Activated CD8-positive, alpha-beta memory T cell treated with anti-CD3 and anti-CD28 coated beads for 48 hours (primary cell): Measurements from ENCODE around the gene CMTR1.

Experiments used
- DNase-seq, 3 experiments: peaks; one replicate each; pipeline ENCODE4 v3.0.0-alpha.2; 2020; ENCODE audit warnings: low read depth in 2 of 3, low spot score in 2 of 3

CMTR1 gene

DNA sequence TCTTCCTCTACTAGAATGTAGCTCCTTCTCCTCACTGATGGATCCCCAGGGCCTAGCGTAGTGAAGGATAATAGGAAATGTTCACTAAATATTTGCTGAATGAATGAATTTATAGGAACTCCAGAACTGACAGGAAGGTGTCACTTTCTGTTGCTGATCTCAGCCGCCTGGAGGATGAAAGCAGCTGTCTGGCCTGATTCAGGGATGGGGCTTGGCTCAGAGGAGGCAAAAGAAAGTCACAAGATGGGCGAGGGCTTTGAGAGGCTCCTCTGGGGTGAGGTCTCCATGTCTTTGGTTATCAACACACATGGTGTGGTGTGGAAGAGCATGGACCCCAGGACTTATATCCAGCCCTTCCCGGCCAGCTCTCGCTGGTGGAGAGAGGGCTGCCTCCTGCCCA lies 78.2 kb downstream of the CMTR1 start:
- no peak for DNase-seq

DNA sequence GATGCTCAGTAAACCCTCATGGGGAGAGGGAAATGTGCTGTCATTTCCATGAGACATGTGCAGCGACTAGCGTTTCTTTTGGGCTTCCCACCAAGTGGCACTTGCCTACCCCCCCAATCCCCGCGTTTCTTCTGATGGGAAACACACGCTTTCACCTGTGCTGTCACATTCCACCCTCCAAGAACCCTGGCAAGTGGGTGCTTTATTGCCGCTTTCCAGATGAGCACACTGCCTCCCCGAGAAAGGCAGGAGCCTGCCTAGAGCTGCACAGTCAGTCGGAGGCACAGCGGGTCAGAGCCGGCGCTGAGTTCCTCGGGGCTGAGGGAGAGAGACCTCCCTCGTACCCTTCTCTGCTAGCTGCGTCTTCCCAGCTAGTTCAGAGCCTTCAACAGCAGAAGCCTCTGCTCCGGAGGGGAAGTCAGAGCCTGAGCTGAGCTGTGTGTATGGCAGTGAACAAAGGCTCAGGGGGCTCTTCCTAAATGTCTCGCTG lies 78.9 kb downstream of the CMTR1 start:
- DNase-seq, result no peak

DNA sequence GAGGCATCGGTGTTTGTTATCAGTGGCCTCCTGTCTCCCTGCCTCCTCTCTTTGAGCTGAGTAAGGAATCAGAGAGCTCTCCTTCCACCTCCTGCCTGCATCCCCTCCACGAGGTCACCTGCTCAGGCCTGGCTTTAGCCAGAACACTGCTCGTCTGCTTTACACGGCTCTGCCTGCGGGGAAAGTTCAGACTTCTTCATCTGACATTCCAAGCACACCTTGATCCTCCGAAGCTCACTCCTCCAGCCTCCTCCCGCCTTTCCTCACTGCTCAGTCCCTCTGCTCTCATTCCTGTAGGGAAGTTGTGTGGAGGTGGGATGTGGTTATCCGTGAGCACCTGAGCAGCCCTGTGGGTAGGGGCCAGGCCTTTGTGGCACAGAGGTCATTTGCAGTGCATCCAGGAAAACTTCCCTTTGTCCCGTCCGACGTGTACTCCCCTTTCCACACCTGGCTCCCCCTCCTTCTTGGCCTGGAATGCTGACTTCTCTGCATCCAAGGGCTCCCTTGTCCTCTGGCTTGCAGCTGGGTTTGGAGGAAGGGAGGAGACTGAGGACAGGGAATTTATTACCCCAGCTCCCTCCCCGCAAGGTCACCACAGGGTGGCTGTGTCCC lies 79.5 kb downstream of the CMTR1 start:
- DNase-seq, result no peak

DNA sequence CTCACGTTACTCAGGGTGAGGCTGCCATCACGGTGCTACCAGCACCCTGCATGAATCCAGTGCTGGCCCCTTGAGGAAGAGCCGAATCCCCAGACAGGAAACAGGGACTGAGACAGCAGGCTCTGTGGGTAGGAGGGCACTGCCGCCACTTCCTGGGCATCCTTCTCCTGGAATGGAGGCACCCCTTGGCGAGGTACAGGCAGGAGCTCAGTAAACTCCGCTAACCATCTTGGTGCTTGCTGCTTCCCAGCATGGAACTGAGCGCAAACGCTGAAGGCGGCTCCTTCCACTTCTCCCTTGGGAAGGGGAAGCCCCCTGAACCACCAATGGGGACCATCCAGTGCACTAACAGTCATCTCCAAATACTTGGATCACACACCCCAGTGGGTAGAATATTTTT lies 80.1 kb downstream of the CMTR1 start:
- DNase-seq, result no peak

DNA sequence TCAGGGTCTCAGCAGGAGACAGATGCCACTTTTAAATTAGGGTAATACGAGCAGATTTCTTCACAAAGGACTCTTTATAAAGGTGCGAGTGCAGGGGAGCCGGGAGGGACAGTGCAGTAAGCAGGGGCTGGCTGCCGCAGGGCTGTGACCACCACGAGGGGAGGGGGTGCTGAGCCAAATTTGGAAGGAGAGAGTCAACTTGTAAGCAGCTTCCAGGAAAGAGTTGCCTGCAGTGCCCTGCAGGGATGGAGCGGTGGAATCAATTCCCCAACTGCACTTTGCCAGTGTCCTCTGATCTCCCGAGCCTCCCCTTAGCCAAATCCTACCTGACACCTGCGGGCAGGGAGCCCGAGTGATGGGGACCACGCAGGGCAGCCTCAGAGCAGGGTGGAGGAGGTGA lies 80.6 kb downstream of the CMTR1 start:
- no peak for DNase-seq

DNA sequence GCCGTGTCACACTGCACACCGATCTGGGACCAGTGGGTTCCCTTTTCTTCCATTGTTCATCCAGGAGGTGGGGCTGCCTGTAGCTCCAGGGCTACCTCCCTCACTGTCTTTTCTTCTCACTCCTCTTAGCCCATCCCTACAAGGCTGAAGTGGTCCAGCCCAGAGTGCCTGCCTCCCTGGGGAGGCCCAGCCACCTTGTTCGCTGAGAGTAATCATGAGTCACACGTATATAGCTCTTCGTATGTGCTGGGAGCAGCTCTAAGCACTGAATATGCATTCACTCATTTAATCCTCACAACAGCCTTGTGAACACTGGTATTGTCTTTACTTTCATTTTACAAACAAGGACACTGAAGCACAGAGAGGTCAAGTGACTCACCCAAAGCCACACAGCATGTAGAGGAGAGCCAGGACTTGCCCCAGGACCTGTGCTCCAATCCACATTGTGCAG lies 81.3 kb downstream of the CMTR1 start:
- no peak for DNase-seq

DNA sequence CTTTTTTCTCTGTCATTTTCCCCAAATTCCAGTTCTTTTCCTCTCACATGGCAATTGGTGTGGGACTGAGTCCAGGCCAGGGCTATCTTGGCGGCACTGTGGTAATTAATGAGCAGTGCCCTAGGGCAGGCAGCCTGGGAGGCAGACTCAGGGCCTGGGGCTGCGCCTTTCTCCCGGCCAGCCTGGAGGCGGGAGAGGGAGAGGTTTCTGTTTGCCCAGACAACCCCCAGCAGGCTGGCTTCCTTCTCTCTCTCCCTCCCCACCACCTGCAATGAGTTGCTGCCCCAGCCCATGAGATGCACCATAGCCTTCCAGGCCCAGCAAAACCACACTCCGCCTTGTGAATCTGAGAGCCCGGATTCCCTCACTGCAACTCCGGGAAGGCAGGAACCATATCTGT lies 81.8 kb downstream of the CMTR1 start:
- DNase-seq, result no peak

DNA sequence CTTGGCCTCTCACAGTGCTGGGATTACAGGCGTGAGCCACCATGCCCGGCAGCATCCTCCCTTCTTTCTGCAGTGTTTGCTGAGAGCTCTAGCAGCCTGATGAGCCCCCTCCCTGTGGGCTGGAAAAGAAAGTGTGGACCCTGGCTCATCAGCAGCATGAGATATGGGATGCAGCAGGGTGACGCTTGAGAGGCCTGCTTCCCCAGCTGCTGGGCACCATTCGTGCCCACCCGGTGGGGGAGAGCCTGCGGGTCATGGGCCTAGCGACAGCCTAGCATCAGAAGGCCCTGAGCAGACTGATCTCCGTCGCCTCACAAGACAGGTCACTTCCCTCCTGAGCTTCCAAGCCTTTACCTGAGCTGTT lies 82.7 kb downstream of the CMTR1 start:
- DNase-seq, result no peak

DNA sequence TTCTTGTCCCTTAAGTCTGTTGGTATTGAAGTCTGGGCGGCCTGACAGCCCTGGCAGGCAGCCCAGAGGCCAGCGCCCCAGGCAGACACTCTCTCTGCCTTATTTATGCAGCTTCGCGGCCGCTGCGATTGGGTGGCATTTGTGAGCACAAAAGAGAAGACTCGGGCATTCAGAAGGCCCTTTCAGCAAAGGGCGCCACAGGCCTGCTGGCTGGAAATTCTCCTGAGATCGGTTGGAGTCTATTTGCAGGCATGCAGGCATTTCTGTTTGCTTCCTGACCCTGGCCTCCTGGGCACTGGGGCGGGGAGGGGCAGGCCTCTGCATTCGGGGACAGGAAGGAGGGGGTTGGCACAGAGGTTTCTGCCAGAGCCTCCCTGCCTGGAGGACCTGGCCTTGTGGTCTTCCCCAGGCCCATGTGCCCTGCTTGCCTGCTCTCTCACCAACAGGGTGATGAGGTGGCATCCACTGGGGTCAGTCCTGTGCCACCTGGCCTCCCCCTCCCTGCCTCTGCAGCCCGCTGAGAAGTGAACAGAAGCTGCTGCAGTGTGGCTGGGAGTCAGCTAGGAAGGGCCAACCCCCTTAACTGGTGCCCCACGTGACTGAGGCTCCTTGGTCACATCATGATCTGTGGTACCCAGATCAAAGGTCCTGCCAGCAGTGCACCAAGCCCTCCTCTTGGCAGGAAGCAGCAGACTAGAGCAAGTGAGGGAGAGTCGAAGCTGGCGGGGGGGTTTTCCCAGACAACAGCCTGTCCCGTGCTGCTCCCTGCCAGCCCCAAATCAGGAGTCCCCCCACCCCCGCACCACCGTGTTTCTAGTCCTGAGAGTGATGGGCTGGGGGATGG lies 83.3 kb downstream of the CMTR1 start:
- DNase-seq, result peak; percentile 61 to 72 (median 65)

DNA sequence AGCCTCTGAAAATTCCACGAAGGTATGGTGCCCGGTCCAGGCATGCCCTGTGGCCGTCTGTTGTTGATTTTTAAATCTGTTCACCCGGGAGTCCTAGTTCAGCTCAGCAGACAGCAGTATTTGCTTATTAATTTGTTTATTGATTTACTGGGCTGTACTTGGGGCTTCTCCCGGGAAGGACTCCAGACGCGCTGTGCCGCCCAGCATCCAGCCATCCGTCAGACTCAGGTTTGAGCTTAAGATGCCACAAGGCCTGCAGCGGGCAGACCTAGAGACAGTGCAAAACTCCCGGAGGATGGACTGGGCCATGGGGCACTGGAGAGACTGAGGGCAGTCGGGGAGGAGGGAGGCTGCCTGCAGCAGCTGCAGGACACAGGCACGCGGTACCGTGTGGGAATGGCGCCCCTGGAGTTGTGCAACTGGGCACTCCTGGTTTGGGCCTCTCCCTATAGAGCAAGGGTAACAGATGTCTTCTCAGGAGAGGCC lies 83.9 kb downstream of the CMTR1 start:
- DNase-seq, result no peak

DNA sequence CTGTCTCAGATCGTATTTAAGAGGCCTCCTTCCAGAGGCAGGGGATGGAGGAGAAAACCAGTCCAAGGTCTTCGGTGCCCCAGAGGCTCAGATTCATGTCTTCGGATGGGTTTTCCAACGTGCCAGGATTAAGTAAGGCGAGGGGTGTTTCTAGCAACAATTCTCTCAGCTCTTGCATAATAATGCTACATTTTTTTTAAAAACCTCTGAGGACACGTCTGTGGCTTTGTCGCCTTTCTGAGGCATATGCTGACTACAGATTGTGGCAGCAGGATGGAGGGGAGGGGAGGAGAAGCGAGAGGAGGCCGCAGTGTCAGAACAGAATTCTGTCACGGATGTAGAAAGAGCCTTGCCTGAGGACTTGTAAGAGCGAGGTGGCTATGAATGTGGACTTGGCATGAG lies 84.4 kb downstream of the CMTR1 start:
- peak in 1 of 3 experiments; percentile 55 for DNase-seq

DNA sequence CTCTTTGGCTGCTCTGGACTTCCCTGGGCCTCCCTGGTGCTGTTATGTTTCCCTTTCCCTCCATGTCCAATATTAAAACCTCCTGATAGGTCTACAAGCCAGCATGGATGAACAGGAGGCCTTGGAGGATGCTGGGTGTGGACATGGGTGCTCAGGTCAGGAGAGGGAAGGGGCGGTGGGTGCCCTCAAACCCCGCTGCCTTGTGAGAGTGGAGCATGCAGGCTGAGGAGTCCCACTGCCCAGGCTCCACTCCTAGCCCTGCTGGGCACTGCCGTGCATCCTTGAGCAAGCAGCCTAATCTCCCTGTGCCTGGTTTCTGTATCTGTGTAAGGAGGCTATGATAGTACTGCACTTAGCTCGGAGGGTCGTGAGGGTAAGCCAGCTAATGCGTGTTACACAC lies 85.1 kb downstream of the CMTR1 start:
- DNase-seq, result no peak

DNA sequence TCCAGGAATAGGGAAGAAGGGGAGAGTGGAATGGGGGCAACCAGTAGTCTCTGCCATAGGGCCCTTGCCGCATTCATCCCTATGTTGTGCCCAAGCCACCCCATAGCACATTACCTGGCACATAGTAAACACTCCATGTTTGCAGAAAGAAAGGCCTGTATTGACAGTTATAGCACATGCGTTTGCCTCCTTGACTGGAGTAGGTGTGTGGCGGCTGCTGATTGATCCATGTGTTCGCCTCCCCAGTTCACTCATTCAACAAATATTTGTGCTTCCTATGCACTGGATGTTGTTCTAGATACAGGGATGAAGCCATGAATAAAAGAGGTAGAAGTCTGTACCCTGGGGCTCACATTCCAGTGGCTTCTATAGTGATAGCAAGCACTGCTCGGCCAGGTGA lies 86.4 kb downstream of the CMTR1 start:
- no peak for DNase-seq

DNA sequence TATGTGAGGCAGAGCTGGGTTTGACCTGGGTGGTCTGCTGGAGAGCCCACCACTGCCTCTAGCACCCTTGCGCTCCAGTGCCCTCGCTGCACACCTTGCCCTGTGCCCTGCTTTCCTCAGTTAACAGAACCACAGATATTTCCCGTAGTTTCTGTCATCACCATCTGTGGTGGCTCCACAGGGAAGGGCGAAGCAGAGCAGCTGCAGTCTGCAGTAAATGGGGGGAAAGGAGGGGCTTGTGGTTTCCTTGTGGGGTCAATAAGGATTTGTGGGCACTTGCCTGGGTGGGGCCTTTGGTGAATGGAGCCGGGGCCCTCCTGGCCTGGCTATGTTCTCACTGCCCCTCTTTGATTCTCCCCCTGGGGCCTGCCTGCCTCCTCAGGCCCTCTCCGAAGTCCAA lies 87.9 kb downstream of the CMTR1 start:
- no peak for DNase-seq

DNA sequence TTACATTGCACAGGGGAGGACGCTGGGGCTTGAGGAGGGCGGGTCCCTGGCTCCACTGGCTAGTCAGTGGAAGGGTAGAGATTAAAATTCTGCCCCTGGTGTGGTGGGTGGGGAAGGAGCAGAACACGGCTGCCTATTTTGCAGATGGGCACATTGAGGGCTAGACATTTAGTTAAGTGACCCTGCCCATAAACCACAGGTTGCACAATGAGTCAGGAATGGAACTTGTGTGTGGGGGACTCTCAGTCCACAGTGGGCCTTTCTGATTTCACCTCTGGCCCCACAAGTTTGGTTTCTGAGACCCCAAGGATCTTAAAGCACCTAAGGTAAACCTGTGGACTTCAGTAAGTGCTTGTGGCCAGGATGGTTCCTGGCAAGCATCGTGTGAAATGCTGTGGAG lies 88.7 kb downstream of the CMTR1 start:
- no peak for DNase-seq

DNA sequence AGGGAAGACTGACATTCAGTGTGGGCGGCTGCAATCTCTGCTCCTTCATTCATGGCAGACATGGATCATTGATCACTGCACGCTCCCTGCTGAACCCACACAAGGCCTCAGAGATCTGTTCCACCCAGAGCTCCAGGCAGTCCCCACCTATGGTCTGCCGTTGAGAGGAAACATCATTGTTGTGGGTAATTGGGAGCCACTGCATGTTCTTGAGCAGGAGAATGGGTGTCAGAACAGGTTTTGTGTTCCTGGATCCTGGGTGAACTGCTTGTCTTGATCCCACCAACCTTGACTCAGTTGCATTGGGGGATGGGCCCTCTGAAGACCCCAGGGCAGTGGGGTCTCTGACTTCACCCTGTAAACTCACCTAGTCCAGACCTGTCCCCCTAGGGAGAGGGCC lies 89.8 kb downstream of the CMTR1 start:
- DNase-seq, result no peak

DNA sequence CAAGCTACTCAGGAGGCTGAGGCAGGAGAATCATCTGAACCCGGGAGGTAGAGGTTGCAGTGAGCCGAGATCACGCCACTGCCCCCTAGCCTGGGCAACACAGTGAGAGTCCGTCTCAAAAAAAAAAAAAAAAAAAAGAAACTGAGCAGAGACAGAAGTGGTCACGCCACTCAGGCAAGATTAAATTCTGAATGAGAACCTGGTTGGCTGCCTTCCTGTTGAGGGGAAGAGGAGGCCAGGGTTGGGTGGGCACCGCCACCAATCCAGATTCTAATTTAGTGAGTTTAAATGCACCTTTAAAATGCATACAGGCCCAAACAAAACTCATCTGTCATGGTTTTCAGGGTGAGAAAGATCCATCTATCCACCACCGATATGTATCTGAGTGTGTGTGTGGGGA lies 90.4 kb downstream of the CMTR1 start:
- no peak for DNase-seq

DNA sequence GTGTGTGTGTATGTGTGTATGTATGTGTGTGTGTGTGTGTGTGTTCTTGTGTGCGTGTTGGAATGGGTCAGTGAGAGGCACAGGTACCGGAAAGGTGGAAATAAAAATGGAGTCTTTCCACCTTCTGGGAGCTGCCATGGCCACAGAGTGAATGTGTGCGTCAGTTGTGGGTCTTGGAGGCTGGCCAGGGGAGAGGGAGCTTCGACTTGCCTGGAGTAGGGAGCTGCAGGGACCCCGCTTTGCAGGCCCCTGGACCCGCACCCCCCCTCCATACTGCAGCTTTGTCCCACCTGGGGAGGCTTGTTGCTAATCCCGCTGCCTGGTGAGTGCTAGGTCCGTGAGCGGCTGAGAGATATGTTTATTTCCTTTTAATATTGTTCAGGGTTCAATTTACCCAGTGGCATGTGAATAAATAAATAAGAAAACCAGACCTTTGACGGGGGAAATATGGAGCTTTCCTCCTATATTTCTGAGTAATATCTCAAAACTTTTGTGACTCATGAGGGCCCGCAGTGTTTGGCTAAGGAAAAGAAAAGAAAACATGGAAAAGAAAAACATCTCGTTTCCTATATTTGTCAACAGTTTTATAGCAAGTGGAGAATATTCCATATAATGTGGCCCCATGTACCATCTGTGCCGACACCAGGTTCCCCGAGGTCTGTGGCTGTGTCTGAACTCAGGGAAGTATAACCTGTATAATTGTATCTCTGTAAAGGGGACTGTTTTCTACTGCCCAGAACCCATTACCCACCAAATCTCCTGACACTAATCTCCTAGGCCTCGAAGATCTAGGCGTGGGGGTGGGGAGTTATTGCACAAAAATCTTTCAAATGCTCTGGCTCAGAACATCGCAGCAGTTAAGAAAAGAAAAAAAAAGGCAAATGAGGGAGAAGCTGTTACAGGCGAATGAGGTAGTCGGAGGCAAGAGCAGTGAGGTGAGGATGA lies 91.3 kb downstream of the CMTR1 start:
- no peak for DNase-seq

DNA sequence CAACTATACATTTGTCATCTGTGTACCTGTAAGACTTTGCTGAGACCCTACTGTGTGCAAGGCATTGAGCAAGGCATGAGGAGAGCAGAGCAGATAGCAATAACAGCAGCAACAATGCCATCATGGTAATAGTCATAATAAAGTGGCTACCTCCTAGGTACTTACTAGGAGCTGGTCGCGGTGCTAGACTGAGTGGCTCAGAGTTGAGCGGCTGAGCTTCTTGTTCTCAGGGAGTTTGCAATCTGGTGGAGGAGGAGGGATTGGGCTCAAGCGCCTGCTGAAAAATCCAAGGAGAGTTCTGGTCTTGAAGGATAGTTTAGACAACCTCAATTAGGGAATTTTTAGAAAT lies 91.9 kb downstream of the CMTR1 start:
- no peak for DNase-seq

DNA sequence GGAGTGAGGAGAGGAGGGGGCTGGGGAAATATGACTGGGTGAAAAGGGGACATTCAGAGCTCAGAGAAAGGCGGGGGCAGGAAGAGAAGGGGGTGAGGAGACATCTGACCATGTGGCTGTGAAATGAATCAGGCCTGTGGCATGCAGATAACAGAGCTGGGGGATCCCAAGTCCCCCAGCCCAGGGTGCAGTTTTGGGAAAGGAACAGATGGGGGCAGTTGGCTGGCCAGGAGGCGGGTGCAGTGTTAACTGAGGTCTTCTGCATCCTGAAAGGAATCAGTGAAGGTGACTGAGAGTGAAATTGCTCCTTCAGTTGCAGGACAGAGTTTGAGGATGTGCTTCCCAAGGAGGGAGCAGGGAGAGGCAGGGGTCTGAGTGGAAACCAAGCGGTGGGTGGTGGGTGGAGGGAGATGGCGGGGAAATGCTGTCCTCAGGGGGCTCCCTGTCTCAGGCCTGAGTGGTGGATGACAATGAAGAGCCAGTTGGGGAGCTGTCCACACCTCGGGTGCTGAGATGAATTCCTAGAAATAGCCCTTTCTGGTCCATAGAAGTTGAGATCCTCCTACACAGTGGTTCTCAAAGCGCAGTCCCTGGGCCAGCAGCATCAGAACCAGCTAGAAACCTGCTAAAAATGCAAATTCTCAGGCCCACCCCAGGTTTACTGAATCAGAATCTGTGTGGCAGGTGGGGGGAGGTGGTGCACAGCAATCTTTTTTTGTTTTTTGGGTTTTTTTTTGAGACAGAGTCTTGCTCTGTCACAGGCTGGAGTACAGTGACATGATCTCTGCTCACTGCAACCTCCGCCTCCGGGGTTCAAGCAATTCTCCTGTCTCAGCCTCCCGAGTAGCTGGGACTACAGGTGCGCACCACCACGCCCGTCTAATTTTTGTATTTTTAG lies 92.7 kb downstream of the CMTR1 start:
- no peak for DNase-seq

DNA sequence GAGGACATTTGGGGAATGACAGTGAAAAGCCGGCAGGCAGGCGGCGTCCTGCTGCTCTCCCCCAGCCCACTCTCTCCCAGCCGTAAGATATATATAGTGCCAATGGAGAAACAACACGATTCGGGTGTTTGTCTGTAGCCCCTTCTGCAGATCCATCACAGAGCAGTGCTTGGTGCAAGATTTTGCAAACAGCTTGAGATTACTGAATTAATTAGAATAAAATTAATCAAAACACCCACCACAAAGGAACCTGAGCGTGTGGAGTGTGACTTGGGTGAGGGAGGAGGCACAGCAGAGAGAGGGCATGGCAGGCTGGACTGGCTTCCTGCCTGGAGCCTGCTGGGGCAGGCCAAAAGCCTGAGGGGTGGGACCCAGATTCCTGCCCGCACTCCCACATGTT lies 95.5 kb downstream of the CMTR1 start:
- DNase-seq, result no peak
